ENCODE measurements around the gene EML6. TPM values are rescaled to one million over a fixed set of nuclear protein-coding genes. Genes with fewer than 3 reads are reported as not detected.

Gene EML6
- total RNA-seq, 1 experiment from 2014 or later, result 0.77 TPM

DNA sequence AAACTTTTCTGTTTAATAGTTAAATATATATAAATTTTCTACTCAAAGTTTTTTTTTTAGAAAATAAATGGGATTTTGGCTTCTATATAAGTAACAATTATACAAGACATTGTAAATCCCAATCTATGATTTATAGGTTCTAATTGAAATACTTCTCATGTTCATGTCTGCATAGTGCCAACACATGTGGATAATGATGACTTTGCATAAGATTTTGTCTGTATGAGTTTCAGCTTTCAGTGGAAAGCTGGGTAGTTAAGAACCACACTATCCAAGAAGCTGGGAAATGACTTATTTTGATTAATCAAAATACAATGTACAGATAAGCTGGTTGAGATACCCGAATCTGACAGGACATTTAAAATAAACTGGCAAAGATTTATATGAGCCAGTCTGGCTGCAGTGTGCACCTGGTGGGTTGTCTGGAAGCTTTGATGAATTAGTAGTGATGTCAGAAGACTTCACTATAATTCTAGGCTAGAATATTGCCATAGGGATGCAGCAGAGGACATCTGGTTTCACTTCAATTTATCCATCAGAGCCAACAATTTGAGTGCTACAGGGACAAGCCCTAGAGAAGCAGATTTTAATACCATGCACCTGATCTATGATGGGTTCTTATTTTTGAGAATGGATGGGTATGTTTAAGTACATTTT lies 45.4 kb downstream of the EML6 start:
- intact Hi-C loops (cut with micrococcal nuclease), result no loop called here
- no TSS peak for BruUV-seq (replicated peaks)
- DNase-seq (ENCODE audit: unreplicated experiment), result no peak
- TF ChIP-seq CTCF (IDR thresholded peaks at IDR 0.05; ENCODE audit: unreplicated experiment), result no peak
- Mint-ChIP-seq H3K27me3 (ENCODE audit: insufficient read depth, unreplicated experiment) (no peaks in the 10 kb centered on the region), H3K4me1 (ENCODE audit: insufficient read depth, unreplicated experiment) (peaks cover 42% of the 10 kb centered on the region), H3K4me3 (ENCODE audit: unreplicated experiment) (no peak overlapping the region), H3K36me3 (ENCODE audit: insufficient read depth, unreplicated experiment) (no peaks in the 10 kb centered on the region), H3K27ac (ENCODE audit: low read depth, unreplicated experiment) (no peak overlapping the region), H3K9me3 (ENCODE audit: unreplicated experiment) (peaks cover 2% of the 10 kb centered on the region)
- POLR2A ChIA-PET, result interaction anchor here (0.8 to 2.1 kb wide), 3 partner anchors 9 to 244 kb away, joined by 3 to 7 read pairs (median 4); partner anchors contain the start of gene EML6
- CTCF ChIA-PET, result interaction anchor here (0.6 to 0.7 kb wide), 2 partner anchors 72 to 281 kb away, joined by 3 to 6 read pairs; no protein-coding TSS in a partner anchor

GRCh38 chr2:54770211-54770610 lies 46.7 kb downstream of the EML6 start:
- H3K27me3 Mint-ChIP-seq (ENCODE audit: insufficient read depth, unreplicated experiment), result no peaks in the 10 kb centered on the region
- H3K9me3 Mint-ChIP-seq (ENCODE audit: unreplicated experiment), result peaks cover 10% of the 10 kb centered on the region
- intact Hi-C loops (cut with micrococcal nuclease), result no loop called here
- H3K4me1 Mint-ChIP-seq (ENCODE audit: insufficient read depth, unreplicated experiment), result peaks cover 42% of the 10 kb centered on the region
- ChIA-PET POLR2A (interaction anchor here (0.7 to 2.1 kb wide), 4 partner anchors 19 to 130 kb away, joined by 3 to 7 read pairs (median 4); partner anchors contain the start of gene EML6), CTCF (interaction anchor here (0.6 to 1.6 kb wide), 4 partner anchors 13 to 244 kb away, joined by 3 to 8 read pairs (median 5); no protein-coding TSS in a partner anchor)
- no peak for DNase-seq (ENCODE audit: unreplicated experiment)
- BruUV-seq (replicated peaks), result no TSS peak
- H3K36me3 Mint-ChIP-seq (ENCODE audit: insufficient read depth, unreplicated experiment), result no peaks in the 10 kb centered on the region
- no peak for TF ChIP-seq CTCF (IDR thresholded peaks at IDR 0.05; ENCODE audit: unreplicated experiment)
- H3K4me3 Mint-ChIP-seq (ENCODE audit: unreplicated experiment), result no peak overlapping the region
- H3K27ac Mint-ChIP-seq (ENCODE audit: low read depth, unreplicated experiment), result no peak overlapping the region

DNA sequence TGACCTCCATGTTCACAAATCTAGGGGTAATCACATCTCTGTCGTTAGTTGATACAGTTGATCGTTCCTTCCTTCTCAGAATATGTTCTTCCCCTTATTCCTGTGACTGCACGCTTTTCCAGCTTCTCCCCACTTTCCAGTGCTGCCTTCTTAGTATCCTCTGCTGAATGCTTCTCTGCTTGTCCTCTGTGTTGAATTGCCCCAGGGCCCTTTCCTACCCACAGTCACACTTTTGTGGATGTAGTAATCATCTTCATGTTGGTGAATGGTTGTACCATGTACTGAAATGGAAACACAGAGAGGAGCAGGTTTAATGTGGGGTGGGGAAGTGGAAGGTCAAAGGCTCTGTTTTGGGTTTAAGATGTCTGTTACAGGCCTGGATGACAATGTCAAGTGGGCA lies 47.2 kb downstream of the EML6 start:
- POLR2A ChIA-PET, result interaction anchor here (0.7 to 1.7 kb wide), 4 partner anchors 10 to 130 kb away, joined by 3 to 9 read pairs (median 4); no protein-coding TSS in a partner anchor
- BruUV-seq (replicated peaks), result no TSS peak
- Mint-ChIP-seq H3K4me3 (ENCODE audit: unreplicated experiment) (no peak overlapping the region), H3K36me3 (ENCODE audit: insufficient read depth, unreplicated experiment) (no peaks in the 10 kb centered on the region), H3K9me3 (ENCODE audit: unreplicated experiment) (peaks cover 15% of the 10 kb centered on the region), H3K27ac (ENCODE audit: low read depth, unreplicated experiment) (no peak overlapping the region), H3K27me3 (ENCODE audit: insufficient read depth, unreplicated experiment) (no peaks in the 10 kb centered on the region), H3K4me1 (ENCODE audit: insufficient read depth, unreplicated experiment) (peaks cover 42% of the 10 kb centered on the region)
- peak; percentile 2 for DNase-seq (ENCODE audit: unreplicated experiment)
- CTCF ChIA-PET, result interaction anchor here (0.6 to 3.3 kb wide), 4 partner anchors 14 to 244 kb away, joined by 3 to 14 read pairs (median 8); no protein-coding TSS in a partner anchor
- no peak for TF ChIP-seq CTCF (IDR thresholded peaks at IDR 0.05; ENCODE audit: unreplicated experiment)
- intact Hi-C loops (cut with micrococcal nuclease), result no loop called here

- ChIA-PET CTCF (interaction anchor here (0.6 to 3.3 kb wide), 4 partner anchors 15 to 243 kb away, joined by 3 to 14 read pairs (median 6); no protein-coding TSS in a partner anchor), POLR2A (interaction anchor here (0.6 to 1.7 kb wide), 8 partner anchors 10 to 70 kb away, joined by 3 to 9 read pairs (median 3); no protein-coding TSS in a partner anchor)
- Mint-ChIP-seq H3K27ac (ENCODE audit: low read depth, unreplicated experiment) (no peak overlapping the region), H3K27me3 (ENCODE audit: insufficient read depth, unreplicated experiment) (no peaks in the 10 kb centered on the region), H3K4me3 (ENCODE audit: unreplicated experiment) (no peak overlapping the region), H3K9me3 (ENCODE audit: unreplicated experiment) (peaks cover 21% of the 10 kb centered on the region), H3K4me1 (ENCODE audit: insufficient read depth, unreplicated experiment) (peaks cover 42% of the 10 kb centered on the region), H3K36me3 (ENCODE audit: insufficient read depth, unreplicated experiment) (no peaks in the 10 kb centered on the region)
- no peak for TF ChIP-seq CTCF (IDR thresholded peaks at IDR 0.05; ENCODE audit: unreplicated experiment)
- BruUV-seq (replicated peaks), result no TSS peak
- intact Hi-C loops (cut with micrococcal nuclease), result no loop called here
- peak; percentile 74 for DNase-seq (ENCODE audit: unreplicated experiment)
Measured at GRCh38 chr2:54771166-54771885, 47.9 kb downstream of the EML6 start.

All from MCF 10A (cell line).